ENCODE data around the gene CBL.
A peak's percentile ranks its signal among the peaks of the same experiment; 100 is the strongest.

CBL gene

DNA sequence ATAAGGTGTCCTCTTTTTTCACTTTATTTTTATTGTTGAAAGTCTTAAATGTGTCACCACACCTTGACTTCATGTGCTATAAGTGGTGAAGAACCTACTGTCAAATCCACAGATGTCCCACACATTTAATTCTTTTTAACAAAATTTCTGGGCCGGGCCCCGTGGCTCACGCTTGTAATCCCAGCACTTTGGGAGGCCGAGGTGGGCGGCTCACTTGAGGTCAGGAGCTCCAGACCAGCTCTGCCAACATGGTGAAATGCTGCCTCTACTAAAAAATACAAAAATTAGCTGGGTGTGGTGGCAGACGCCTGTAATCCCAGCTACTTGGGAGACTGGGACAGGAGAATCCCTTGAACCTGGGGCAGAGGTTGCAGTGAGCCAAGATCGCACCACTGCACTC is 3.0 kb downstream of the CBL start:
- no peaks in the 10 kb centered on the region for H3K27me3 ChIP-seq (ENCODE audit: insufficient read depth, poor library complexity, severe bottlenecking)
- H3K4me3 ChIP-seq (ENCODE audit: severe bottlenecking), result no peak overlapping the region
- no peak for ATAC-seq (ENCODE audit: low read depth)
- H3K4me1 ChIP-seq (ENCODE audit: insufficient read depth, poor library complexity, severe bottlenecking), result peaks cover 12% of the 10 kb centered on the region
- H3K9me3 ChIP-seq (ENCODE audit: severe bottlenecking), result no peaks in the 10 kb centered on the region
- TF ChIP-seq, protein P1, sequence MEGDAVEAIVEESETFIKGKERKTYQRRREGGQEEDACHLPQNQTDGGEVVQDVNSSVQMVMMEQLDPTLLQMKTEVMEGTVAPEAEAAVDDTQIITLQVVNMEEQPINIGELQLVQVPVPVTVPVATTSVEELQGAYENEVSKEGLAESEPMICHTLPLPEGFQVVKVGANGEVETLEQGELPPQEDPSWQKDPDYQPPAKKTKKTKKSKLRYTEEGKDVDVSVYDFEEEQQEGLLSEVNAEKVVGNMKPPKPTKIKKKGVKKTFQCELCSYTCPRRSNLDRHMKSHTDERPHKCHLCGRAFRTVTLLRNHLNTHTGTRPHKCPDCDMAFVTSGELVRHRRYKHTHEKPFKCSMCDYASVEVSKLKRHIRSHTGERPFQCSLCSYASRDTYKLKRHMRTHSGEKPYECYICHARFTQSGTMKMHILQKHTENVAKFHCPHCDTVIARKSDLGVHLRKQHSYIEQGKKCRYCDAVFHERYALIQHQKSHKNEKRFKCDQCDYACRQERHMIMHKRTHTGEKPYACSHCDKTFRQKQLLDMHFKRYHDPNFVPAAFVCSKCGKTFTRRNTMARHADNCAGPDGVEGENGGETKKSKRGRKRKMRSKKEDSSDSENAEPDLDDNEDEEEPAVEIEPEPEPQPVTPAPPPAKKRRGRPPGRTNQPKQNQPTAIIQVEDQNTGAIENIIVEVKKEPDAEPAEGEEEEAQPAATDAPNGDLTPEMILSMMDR (IDR thresholded peaks at IDR 0.05; ENCODE audit: poor library complexity, severe bottlenecking), result no peak
- H3K27ac ChIP-seq (ENCODE audit: poor library complexity, severe bottlenecking), result no peak overlapping the region
- H3K36me3 ChIP-seq (ENCODE audit: low read depth), result no peaks in the 10 kb centered on the region
- DNase-seq (ENCODE audit: low spot score), result no peak

DNA sequence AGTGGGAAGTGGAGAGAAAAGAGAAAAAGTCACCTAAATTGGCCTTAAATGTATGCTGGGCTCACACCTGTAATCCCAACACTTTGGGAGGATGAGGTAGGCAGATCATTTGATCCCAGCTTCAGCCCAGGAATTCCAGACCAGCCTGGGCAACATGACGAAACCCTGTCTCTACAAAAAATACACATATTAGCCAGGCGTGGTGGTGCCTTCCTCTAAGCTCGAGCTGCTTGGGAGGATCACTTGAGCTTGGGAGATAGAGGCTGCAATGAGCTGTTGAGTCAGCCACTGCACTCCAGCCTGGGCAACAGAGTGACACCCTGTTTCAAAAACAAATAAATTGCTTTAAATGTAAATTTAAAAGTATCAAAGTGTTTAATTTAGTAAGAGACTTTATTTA is 3.9 kb downstream of the CBL start:
- no peak overlapping the region for H3K4me3 ChIP-seq (ENCODE audit: severe bottlenecking)
- TF ChIP-seq, protein P1 (IDR thresholded peaks at IDR 0.05; ENCODE audit: poor library complexity, severe bottlenecking), result no peak
- no peak overlapping the region for H3K27ac ChIP-seq (ENCODE audit: poor library complexity, severe bottlenecking)
- no peaks in the 10 kb centered on the region for H3K36me3 ChIP-seq (ENCODE audit: low read depth)
- H3K27me3 ChIP-seq (ENCODE audit: insufficient read depth, poor library complexity, severe bottlenecking), result no peaks in the 10 kb centered on the region
- no peak for ATAC-seq (ENCODE audit: low read depth)
- peaks cover 12% of the 10 kb centered on the region for H3K4me1 ChIP-seq (ENCODE audit: insufficient read depth, poor library complexity, severe bottlenecking)
- DNase-seq (ENCODE audit: low spot score), result no peak
- H3K9me3 ChIP-seq (ENCODE audit: severe bottlenecking), result no peaks in the 10 kb centered on the region

DNA sequence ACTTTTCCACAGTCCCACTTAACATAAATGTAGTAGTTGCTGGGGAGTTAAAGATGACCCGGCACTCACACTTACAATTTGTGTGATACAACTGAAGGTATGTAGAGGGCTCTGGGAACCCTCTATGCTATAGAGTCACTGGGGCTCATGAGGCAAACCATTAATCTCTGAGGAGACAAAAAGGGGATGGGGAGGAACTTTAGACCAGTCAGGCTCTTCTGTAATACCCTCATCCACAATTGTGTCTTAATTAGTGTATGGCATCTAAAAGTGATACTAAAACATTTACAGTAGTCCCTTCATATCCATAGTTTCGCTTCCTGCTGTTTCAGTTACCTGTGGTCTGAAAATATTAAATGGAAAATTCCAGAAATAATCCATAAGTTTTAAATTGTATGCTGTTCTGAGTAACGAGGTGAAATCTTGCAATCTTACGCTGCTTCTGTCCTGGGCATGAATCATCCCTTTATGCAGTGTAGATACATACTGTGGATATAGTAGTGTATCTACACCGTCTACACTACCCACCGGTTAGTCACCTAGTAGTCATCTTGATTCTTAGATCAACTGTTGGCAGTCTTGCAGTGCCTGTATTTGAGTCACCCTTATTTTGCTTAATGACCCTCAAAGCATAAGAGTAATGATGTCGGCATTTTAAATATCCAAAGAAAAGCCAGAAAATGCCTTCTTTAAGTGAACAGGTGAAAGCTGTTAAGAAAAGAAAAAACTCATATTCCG is 12.2 kb downstream of the CBL start:
- no peaks in the 10 kb centered on the region for H3K27me3 ChIP-seq (ENCODE audit: insufficient read depth, poor library complexity, severe bottlenecking)
- H3K27ac ChIP-seq (ENCODE audit: poor library complexity, severe bottlenecking), result peak overlapping the region; percentile 85
- H3K9me3 ChIP-seq (ENCODE audit: severe bottlenecking), result no peaks in the 10 kb centered on the region
- TF ChIP-seq, protein P1 (IDR thresholded peaks at IDR 0.05; ENCODE audit: poor library complexity, severe bottlenecking), result no peak
- DNase-seq (ENCODE audit: low spot score) (no peak), ATAC-seq (ENCODE audit: low read depth) (peak; percentile 99)
- H3K4me3 ChIP-seq (ENCODE audit: severe bottlenecking), result no peak overlapping the region
- H3K4me1 ChIP-seq (ENCODE audit: insufficient read depth, poor library complexity, severe bottlenecking), result peaks cover 12% of the 10 kb centered on the region
- no peaks in the 10 kb centered on the region for H3K36me3 ChIP-seq (ENCODE audit: low read depth)

DNA sequence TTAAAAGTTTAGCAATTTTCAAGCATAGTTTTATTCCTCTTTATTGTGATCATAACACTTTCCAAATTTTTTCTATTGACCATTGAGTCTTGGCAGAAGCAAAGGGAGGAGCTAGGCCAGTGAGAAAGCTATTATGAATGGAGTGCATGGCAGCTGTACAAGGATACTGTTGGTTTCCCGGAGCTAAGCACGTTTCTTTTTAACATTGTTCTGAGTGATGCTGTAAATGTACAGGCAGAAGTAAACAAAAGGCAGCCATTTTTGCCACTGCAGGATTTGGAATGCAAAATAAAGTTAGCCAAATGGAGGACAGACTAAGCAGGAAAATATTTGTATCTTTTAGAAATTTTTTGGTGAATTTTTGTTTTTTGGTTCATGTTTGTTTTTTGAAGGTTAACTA is 16.2 kb downstream of the CBL start:
- no peak overlapping the region for H3K4me3 ChIP-seq (ENCODE audit: severe bottlenecking)
- no peaks in the 10 kb centered on the region for H3K27me3 ChIP-seq (ENCODE audit: insufficient read depth, poor library complexity, severe bottlenecking)
- no peaks in the 10 kb centered on the region for H3K9me3 ChIP-seq (ENCODE audit: severe bottlenecking)
- ATAC-seq (ENCODE audit: low read depth) (no peak), DNase-seq (ENCODE audit: low spot score) (no peak)
- H3K4me1 ChIP-seq (ENCODE audit: insufficient read depth, poor library complexity, severe bottlenecking), result peaks cover 12% of the 10 kb centered on the region
- H3K27ac ChIP-seq (ENCODE audit: poor library complexity, severe bottlenecking), result no peak overlapping the region
- TF ChIP-seq, protein P1 (IDR thresholded peaks at IDR 0.05; ENCODE audit: poor library complexity, severe bottlenecking), result no peak
- no peaks in the 10 kb centered on the region for H3K36me3 ChIP-seq (ENCODE audit: low read depth)

DNA sequence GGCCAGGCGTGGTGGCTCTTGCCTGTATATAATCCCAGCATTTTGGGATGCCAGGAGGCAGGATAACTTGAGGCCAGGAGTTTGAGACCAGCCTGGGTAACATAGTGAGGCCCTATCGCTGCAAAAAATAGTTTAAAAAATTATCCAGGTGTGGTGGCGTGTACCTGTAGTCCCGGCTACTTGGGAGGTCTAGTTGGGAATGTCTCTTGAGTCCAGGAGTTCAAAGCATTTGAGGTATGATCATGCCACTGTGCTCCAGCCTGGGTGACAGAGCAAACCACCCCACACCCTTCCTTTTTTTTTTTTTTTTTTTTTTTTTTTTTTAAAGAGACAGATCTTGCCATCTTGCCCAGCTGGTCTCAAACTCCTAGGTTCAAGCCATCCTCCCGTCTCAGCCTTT is 16.8 kb downstream of the CBL start:
- no peaks in the 10 kb centered on the region for H3K27me3 ChIP-seq (ENCODE audit: insufficient read depth, poor library complexity, severe bottlenecking)
- no peak overlapping the region for H3K4me3 ChIP-seq (ENCODE audit: severe bottlenecking)
- no peaks in the 10 kb centered on the region for H3K36me3 ChIP-seq (ENCODE audit: low read depth)
- ATAC-seq (ENCODE audit: low read depth) (no peak), DNase-seq (ENCODE audit: low spot score) (no peak)
- no peak overlapping the region for H3K27ac ChIP-seq (ENCODE audit: poor library complexity, severe bottlenecking)
- H3K4me1 ChIP-seq (ENCODE audit: insufficient read depth, poor library complexity, severe bottlenecking), result peaks cover 8% of the 10 kb centered on the region
- no peaks in the 10 kb centered on the region for H3K9me3 ChIP-seq (ENCODE audit: severe bottlenecking)
- TF ChIP-seq, protein P1 (IDR thresholded peaks at IDR 0.05; ENCODE audit: poor library complexity, severe bottlenecking), result no peak
